Cardiac fibroblast (primary cell): ENCODE data around the gene CCDC83.

Experiments used
- DNase-seq, 2 donors: peaks; one replicate each; pipeline versions ENCODE4 v3.0.0 to v3.0.0-alpha.2; 2010; ENCODE audit warnings: low read depth in 2 of 2
- H3K4me3 ChIP-seq, 2 donors: replicated peaks in 1 of 2; 1 replicate in 1 of 2; 2 replicates in 1 of 2; pipeline ENCODE4 v1.5.1; 2011; ENCODE audit warnings: low read depth in 2 of 2, low read length in 2 of 2, mild to moderate bottlenecking in 2 of 2, moderate library complexity in 1 of 2
- TF ChIP-seq, protein P1 (sequence below): IDR thresholded peaks from one replicate; pipeline ENCODE4 v1.5.1; 2011; ENCODE audit warnings: low read depth, mild to moderate bottlenecking, low read length, inconsistent platforms

The CCDC83 gene

DNA sequence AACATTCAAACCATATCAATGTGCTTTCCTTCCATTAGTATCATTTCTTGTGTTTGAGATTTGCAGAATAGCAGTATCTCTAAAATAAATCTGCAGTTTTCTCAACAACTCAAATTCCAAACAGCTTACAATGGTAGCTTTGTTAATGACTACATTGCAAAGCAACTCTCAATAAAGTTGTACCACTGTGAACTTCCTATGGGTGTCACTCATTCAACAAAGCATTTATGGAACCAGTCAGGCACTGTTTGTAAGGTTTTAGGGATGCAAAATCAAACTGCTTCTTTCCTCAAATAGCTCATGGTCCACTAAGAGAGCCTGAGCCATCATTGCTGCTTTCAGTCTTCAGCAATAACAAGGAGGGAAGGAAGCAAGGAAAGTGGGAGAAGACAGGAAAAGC, 91.0 kb downstream of the CCDC83 start:
- no peak overlapping the region for H3K4me3 ChIP-seq
- DNase-seq: peak; percentile 39 to 48
- TF ChIP-seq, protein P1, sequence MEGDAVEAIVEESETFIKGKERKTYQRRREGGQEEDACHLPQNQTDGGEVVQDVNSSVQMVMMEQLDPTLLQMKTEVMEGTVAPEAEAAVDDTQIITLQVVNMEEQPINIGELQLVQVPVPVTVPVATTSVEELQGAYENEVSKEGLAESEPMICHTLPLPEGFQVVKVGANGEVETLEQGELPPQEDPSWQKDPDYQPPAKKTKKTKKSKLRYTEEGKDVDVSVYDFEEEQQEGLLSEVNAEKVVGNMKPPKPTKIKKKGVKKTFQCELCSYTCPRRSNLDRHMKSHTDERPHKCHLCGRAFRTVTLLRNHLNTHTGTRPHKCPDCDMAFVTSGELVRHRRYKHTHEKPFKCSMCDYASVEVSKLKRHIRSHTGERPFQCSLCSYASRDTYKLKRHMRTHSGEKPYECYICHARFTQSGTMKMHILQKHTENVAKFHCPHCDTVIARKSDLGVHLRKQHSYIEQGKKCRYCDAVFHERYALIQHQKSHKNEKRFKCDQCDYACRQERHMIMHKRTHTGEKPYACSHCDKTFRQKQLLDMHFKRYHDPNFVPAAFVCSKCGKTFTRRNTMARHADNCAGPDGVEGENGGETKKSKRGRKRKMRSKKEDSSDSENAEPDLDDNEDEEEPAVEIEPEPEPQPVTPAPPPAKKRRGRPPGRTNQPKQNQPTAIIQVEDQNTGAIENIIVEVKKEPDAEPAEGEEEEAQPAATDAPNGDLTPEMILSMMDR: no peak

DNA sequence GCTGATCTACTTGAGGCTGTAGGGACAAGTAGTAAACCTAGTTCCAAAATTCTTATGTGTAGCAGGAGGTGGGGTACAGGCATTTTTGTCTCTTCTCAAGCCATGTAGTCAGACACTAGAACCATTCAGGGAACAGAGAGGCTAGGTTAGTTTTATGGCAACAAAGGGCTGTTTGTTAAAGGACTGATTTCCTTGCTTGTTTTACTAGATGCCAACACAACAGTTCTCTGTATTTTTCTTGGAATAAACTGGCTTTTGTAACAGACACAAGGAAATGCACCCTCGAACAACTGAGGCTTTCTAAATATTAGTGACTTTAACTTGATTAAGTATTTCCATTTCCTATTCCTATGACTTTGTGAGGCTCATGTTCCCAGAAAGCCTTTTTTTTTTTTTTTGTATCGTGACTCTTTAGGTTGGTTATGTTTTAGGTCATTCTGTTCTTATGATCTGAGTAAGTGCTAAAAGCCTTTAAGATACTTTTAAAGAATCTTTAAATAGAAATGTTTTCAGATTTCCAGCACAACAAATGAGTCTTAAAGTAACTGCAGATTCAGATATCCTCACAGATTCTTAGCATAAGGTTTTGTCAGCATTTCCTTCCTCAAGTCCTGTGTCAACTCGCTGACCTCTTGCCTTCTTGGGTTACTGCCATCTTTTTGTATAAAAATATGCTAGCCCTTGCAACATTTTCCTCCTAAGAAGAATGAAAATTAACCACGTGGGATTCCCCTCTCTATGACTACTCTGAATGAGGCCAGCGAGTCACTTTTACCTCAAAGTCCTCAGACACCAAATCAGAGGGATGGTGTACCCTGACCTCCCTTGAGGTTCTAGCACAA, 92.5 kb downstream of the CCDC83 start:
- TF ChIP-seq, protein P1: no peak
- peak; percentile 96 to 98 for DNase-seq
- no peak overlapping the region for H3K4me3 ChIP-seq

DNA sequence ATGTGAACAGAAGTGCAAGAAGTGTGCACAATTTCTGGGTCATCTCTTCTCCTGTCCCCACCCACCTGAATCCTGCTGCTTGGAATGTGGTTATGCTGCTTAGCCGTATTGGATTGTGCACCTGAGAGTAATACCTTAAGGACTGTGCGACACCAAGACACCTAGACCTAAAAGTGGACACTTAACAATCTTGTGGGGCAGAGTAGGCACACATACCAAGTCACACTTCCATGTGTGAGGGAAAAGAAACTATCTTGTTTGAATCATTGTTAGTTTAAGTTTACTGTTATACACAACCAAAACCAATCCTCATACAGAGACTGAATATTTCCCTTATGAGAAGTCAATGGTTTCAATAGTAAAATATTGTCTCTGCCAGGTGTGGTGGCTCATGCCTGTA, 93.7 kb downstream of the CCDC83 start:
- H3K4me3 ChIP-seq: no peak overlapping the region
- TF ChIP-seq, protein P1: no peak
- peak in 1 of 2 donors; percentile 24 for DNase-seq

DNA sequence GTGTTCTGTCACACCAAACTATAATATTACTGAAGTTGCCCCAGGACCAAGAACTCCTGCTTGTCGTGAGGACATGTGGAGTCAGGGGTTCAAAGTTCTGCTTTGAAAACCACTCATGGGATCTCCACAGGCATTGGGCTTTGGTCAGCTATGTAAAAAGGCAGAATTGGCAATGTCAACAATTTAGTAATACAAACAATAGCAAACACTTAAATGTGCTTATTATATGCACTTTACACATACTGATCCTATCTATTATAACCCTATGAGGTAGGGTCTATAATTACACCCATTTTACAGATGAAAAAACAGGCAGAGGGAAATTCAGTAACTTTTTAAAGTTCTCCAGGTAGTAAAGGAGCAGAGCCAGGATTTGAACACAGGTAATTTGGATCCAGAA, 94.6 kb downstream of the CCDC83 start:
- TF ChIP-seq, protein P1: no peak
- no peak overlapping the region for H3K4me3 ChIP-seq

DNA sequence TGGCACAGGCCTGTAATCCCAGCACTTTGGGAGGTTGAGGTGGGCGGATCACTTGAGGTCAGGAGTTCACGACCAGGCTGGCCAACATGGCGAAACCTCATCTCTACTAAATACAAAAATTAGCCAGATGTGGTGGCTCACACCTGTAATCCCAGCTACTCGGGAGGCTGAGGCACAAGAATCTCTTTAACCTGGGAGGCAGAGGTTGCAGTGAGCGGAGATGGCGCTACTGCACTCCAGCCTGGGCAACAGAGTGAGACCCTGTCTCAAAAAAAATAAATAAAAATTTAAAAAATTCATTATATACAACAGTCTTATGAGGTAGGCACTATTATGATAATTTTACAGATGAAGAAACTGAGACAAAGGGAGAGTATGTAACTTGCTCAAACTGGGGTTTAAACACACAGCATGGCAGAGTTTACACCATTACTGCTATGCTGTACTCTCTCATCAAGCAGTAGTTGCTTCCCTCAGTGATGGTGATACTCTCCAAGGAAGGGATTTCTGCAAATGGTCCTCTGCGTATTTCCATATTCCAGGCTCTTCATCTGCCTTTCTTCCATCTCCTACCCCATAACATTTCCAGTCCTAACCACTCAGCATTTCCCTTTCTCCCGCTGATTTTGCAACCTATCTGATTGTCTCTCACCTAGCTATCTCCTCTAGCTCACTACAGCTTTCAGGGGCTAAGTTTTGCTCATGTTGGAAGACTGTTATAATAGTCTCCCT, 95.3 kb downstream of the CCDC83 start:
- TF ChIP-seq, protein P1: no peak
- no peak overlapping the region for H3K4me3 ChIP-seq
- DNase-seq: no peak

More for the DNA sequence above, 94.6 kb downstream of the CCDC83 start:
- DNase-seq: no peak

DNA sequence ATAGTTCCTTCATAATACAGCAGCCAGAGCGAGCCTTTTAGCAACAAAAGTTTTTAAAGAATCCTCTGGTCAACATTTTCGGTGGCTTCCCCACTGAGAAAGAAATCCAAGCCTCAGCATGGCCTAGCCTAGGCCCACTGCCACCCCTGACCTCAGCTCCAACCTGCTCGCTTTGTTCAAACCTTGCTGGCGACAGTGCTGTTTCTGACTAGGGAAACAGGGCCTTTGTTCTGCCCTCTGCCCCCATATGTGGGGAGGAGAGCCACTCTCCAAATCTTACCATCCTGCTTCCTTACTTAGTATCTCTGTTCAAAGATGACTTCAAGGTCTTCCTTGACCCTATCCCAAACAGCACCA, 95.8 kb downstream of the CCDC83 start:
- no peak overlapping the region for H3K4me3 ChIP-seq
- TF ChIP-seq, protein P1: no peak
- no peak for DNase-seq
